GM20000 (cell line): Measurements from ENCODE around the gene RBP3.

Experiments
- DNase-seq: peaks from one replicate; pipeline ENCODE4 v3.0.0; 2012; ENCODE audit warnings: low spot score
- TF ChIP-seq, protein P1 (sequence below): IDR thresholded peaks from 2 replicates; pipeline ENCODE4 v1.5.1; 2012; ENCODE audit warnings: mild to moderate bottlenecking, control low read depth; ENCODE audit errors: extremely low read depth, missing control alignments

RBP3 gene

DNA sequence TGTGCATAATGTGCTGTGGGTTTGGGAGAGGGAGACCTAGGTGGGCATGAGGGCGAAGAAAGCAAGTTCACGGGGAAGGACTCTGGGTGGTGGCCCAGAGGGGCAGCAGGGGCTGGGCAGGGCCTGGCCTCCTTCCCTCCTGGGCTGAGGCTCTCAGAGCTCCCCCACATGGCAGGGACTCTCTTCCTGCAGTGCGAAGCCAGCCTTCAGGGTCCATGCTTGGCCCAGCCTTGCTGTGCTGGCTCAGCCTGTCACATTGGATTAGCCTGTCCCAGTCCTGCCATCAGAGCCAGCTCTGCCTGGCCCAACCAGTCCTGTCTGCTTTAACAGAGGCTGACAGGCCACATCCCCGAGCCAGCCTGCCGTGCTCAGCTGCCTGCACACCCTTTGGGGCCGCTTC is 56.3 kb downstream of the RBP3 start:
- TF ChIP-seq, protein P1, sequence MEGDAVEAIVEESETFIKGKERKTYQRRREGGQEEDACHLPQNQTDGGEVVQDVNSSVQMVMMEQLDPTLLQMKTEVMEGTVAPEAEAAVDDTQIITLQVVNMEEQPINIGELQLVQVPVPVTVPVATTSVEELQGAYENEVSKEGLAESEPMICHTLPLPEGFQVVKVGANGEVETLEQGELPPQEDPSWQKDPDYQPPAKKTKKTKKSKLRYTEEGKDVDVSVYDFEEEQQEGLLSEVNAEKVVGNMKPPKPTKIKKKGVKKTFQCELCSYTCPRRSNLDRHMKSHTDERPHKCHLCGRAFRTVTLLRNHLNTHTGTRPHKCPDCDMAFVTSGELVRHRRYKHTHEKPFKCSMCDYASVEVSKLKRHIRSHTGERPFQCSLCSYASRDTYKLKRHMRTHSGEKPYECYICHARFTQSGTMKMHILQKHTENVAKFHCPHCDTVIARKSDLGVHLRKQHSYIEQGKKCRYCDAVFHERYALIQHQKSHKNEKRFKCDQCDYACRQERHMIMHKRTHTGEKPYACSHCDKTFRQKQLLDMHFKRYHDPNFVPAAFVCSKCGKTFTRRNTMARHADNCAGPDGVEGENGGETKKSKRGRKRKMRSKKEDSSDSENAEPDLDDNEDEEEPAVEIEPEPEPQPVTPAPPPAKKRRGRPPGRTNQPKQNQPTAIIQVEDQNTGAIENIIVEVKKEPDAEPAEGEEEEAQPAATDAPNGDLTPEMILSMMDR = no peak
- no peak for DNase-seq

DNA sequence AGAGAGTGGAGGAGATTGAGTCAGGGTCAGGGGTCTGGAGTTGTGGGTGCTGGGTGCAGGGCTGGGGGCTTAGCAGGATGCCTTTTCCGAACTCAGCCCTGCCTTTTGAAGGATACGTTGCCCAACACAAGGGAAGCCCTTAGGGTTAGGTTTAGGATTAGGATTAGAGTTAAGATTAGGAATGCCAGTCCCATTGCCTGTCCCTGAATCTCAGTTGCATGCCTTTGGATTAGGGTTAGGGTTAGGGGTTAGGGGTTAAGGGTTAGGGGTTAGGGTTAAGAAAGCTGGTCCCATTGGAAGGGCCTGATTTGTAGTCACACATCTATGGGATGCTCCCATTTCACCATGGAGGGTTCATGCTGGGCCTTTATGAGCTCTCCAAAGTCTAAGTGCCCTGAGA is 56.8 kb downstream of the RBP3 start:
- TF ChIP-seq, protein P1 = no peak
- DNase-seq = no peak

DNA sequence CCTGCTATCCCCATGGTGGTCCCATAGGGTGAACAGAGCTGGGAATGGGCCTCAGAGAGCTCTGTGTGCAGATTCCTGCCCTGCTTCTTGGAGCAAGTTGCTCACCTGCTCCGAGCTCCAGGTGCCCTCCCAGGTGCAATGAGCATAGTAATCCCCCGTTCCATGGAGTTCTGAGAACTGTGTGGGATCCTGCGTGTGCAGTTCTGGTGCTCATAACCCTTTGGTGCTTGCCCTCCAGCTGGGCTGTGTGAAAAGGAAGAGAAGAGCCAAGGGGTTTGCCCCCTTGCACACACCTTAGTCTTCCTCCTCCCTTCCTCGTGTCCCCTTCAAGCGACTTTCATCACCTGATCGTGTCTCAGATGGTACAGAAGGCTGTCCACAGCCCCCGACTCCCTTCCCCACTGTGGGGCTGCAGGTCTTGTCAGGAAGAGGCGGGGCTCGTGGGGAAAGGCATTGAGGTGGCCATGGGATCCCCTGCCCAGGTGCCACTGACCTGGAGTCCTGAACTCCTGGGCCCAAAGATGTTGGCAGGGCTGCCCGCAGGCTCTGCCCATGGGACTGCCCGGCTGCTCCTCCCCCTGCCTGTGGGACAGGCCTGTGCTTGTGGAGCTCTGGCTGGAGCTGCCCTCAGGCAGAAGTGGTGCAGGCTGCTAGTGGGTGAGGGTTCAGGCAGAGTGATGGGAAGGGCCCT is 57.8 kb downstream of the RBP3 start:
- DNase-seq = no peak

DNA sequence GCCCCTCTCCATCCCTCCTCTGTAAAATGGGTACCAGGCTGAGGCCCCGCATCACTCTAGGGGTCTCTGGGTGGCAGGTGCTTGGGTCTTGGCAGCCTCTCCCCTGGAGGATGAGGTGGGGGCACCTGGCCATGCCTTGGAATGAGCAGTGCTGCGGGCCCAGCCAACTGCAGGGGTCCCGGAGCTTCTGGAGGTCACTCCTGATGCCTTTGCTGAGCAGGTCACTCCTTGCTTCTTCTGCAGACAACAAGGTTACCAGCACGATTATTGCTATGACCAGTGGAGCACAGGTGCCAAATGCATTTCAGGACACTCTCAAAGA is 58.3 kb downstream of the RBP3 start:
- TF ChIP-seq, protein P1 = no peak
- no peak for DNase-seq

More for the DNA sequence above, 57.8 kb downstream of the RBP3 start:
- TF ChIP-seq, protein P1 = no peak

DNA sequence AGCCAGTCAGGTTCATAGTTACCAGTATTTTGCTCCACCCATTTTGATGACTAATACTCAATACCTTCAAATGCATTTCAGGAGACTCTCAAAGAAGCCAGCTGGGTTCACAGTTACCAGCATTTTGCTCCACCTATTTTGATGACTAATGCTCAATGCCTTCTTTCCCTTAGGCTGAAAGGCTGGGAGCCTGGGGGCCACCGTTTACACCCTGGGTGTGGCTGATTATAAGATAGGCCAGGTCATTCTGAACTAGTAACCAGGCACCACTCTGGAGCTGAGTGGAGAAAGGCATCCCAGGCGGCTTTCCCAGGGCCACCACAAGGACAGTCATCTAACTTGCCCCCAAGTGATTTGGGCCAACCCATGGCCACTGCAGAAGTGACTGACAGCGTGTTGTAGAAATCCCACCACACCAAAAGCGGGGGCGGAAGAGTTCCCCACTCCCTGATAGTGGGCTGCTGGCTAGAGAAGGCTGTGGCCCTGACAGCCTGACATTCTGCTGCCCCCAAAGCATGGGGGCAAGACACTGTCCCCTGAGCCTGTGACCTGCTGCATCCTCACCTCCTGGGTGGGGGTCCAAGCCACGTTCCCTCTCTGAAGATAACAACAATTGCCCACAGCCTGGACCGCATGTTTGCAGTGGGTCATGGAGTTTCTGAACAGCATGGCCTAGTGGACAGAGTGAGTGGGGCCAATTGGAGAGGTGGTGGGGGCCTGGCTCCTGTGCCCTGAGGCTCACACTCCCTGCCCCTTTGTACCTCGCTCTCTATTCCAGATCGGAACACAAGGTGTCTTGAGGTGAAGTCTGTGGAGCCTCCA is 58.9 kb downstream of the RBP3 start:
- TF ChIP-seq, protein P1 = no peak
- DNase-seq = no peak
